Measurements from ENCODE around the gene PHC3.

GRCh38 chr3:170151536-170151935, 30.0 kb downstream of the PHC3 start:
- TF ChIP-seq CTCF (IDR thresholded peaks at IDR 0.05): no peak
- TF ChIP-seq ZFX (IDR thresholded peaks at IDR 0.05; ENCODE audit: borderline replicate concordance): no peak
